Measurements from ENCODE around the gene NUDT22. TPM values are rescaled to one million over a fixed set of nuclear protein-coding genes. Genes with fewer than 3 reads are reported as not detected.

Gene NUDT22
- total RNA-seq, 4 donors from 2014 or later: 36.8 to 53.7 (median 45.8) TPM

DNA sequence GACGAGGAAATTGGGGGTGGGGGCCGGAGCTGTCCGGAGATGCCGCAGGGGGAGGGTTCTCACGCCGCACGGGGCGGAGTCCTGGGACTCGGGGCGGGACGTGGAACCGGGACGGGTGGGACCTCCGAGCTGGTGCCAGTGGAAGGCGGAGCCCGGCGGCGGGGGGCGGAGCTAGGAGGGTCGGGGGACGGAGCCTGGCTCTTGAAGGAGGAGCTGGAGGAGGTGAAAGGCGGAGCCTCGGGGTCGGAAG is 15.1 kb downstream of the NUDT22 start:
- peak; percentile 92 for ATAC-seq
- TF ChIP-seq POLR2A (IDR thresholded peaks at IDR 0.05): no peak
- no peak for TF ChIP-seq CTCF (IDR thresholded peaks at IDR 0.05)
- TF ChIP-seq POLR2AphosphoS5 (IDR thresholded peaks at IDR 0.05): no peak
- no peak for TF ChIP-seq EP300 (IDR thresholded peaks at IDR 0.05)
- Histone ChIP-seq H3K4me3 (peak overlapping the region; percentile 34 to 95), H3K4me1 (peaks cover 0 to 55% (median 39%) of the 10 kb centered on the region in 3 donors), H3K27ac (peak overlapping the region; percentile 89 to 100 (median 97)), H3K27me3 (no peaks in the 10 kb centered on the region), H3K9me3 (no peaks in the 10 kb centered on the region), H3K36me3 (peaks cover 0 to 50% of the 10 kb centered on the region in 2 donors)
- WGBS, 2 donors (ENCODE audit: low coverage in 1 of 2): 0% methylated on average over 3 of the region's 24 CpGs; no CpG with 5 or more reads in 1 of the 2 donors

GRCh38 chr11:64241491-64242374 is 15.7 kb downstream of the NUDT22 start:
- H3K27ac ChIP-seq: peak overlapping the region; percentile 72 to 100 (median 97)
- peak; percentile 35 to 49 for TF ChIP-seq POLR2A (IDR thresholded peaks at IDR 0.05)
- peak in 2 of 4 experiments; percentile 8 to 25 for TF ChIP-seq CTCF (IDR thresholded peaks at IDR 0.05)
- no peak for TF ChIP-seq EP300 (IDR thresholded peaks at IDR 0.05)
- peak; percentile 45 for TF ChIP-seq POLR2AphosphoS5 (IDR thresholded peaks at IDR 0.05)
- peaks cover 0 to 56% (median 39%) of the 10 kb centered on the region in 3 donors for H3K4me1 ChIP-seq
- peak; percentile 1 for ATAC-seq
- H3K27me3 ChIP-seq: no peaks in the 10 kb centered on the region
- WGBS, 2 donors (ENCODE audit: low coverage in 1 of 2): 0% methylated on average over 3 to 4 of the region's 63 CpGs
- H3K36me3 ChIP-seq: peaks cover 0 to 44% of the 10 kb centered on the region in 2 donors
- no peaks in the 10 kb centered on the region for H3K9me3 ChIP-seq
- H3K4me3 ChIP-seq: peak overlapping the region; percentile 76 to 95

GRCh38 chr11:64243236-64243854 is 17.3 kb downstream of the NUDT22 start:
- ATAC-seq: no peak
- peak overlapping the region in 3 of 4 donors; percentile 95 to 100 (median 99) for H3K27ac ChIP-seq
- peaks cover 0 to 28% of the 10 kb centered on the region in 2 donors for H3K36me3 ChIP-seq
- H3K9me3 ChIP-seq: no peaks in the 10 kb centered on the region
- no peak for TF ChIP-seq EP300 (IDR thresholded peaks at IDR 0.05)
- TF ChIP-seq POLR2AphosphoS5 (IDR thresholded peaks at IDR 0.05): no peak
- no peak for TF ChIP-seq POLR2A (IDR thresholded peaks at IDR 0.05)
- no peak for TF ChIP-seq CTCF (IDR thresholded peaks at IDR 0.05)
- 71 to 92% methylated on average over 2 to 5 of the region's 8 CpGs for WGBS, 2 donors (ENCODE audit: low coverage in 1 of 2)
- H3K4me1 ChIP-seq: peaks cover 0 to 59% (median 45%) of the 10 kb centered on the region in 3 donors
- no peaks in the 10 kb centered on the region for H3K27me3 ChIP-seq
- no peak overlapping the region for H3K4me3 ChIP-seq

- H3K27me3 ChIP-seq: no peaks in the 10 kb centered on the region
- H3K36me3 ChIP-seq: peaks cover 0 to 21% of the 10 kb centered on the region in 2 donors
- 56% methylated on average over 2 of the region's 5 CpGs; no CpG with 5 or more reads in 1 of the 2 donors for WGBS, 2 donors (ENCODE audit: low coverage in 1 of 2)
- H3K4me1 ChIP-seq: peaks cover 0 to 59% (median 45%) of the 10 kb centered on the region in 3 donors
- H3K4me3 ChIP-seq: no peak overlapping the region
- H3K27ac ChIP-seq: peak overlapping the region in 2 of 4 donors; percentile 29 to 88
- H3K9me3 ChIP-seq: no peaks in the 10 kb centered on the region
- ATAC-seq: no peak
- TF ChIP-seq CTCF (IDR thresholded peaks at IDR 0.05) (no peak), POLR2A (IDR thresholded peaks at IDR 0.05) (no peak), EP300 (IDR thresholded peaks at IDR 0.05) (no peak), POLR2AphosphoS5 (IDR thresholded peaks at IDR 0.05) (no peak)
Observed at GRCh38 chr11:64244107-64244506, 18.0 kb downstream of the NUDT22 start.

Measured in gastroesophageal sphincter (tissue), 4 donors.